GM04504 (cell line): ENCODE data around the gene SLC2A1.

Experiments
- DNase-seq: peaks from one replicate; pipeline ENCODE4 v3.0.0-alpha.2; 2012; ENCODE audit warnings: low read depth

The SLC2A1 gene

DNA sequence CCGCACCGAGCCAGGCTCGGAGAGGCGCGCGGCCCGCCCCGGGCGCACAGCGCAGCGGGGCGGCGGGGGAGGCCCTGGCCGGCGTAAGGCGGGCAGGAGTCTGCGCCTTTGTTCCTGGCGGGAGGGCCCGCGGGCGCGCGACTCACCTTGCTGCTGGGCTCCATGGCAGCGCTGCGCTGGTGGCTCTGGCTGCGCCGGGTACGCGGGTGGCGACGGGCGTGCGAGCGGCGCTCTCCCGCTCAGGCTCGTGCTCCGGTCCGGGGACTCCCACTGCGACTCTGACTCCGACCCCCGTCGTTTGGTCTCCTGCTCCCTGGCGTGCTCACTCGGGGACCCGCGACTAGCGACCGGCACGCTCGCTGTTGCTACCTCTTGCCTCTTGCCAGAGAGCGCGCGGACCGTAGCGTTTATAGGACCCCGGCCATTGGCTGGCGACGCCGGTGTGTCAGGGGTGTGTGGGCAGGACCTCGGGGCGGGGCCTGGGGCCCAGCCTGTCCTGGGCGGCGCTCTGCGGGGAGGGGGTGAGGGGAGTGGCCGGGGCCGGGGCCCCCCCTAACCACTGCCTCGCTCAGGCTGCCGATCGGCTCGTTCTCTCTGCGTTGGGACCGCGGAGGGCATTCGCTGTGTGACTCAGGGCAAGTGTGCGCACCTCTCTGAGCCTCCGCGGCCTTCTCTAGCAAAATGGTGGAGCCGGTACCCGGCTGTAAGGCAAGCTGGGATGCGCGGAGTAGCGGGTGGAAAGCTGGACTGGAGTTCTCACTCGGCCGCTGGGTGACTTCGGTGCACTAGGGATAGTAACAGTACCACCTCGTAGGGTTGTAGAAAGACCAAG, at the start of gene SLC2A1:
Gene SLC2A1 (minus strand): TSS at position 381 of the 832 bp plus-strand sequence. CDS start 217 bp downstream, at position 164.
- peak; percentile 81 for DNase-seq

GRCh38 chr1:43007377-43008114, 48.9 kb upstream of the SLC2A1 start:
- no peak for DNase-seq

DNA sequence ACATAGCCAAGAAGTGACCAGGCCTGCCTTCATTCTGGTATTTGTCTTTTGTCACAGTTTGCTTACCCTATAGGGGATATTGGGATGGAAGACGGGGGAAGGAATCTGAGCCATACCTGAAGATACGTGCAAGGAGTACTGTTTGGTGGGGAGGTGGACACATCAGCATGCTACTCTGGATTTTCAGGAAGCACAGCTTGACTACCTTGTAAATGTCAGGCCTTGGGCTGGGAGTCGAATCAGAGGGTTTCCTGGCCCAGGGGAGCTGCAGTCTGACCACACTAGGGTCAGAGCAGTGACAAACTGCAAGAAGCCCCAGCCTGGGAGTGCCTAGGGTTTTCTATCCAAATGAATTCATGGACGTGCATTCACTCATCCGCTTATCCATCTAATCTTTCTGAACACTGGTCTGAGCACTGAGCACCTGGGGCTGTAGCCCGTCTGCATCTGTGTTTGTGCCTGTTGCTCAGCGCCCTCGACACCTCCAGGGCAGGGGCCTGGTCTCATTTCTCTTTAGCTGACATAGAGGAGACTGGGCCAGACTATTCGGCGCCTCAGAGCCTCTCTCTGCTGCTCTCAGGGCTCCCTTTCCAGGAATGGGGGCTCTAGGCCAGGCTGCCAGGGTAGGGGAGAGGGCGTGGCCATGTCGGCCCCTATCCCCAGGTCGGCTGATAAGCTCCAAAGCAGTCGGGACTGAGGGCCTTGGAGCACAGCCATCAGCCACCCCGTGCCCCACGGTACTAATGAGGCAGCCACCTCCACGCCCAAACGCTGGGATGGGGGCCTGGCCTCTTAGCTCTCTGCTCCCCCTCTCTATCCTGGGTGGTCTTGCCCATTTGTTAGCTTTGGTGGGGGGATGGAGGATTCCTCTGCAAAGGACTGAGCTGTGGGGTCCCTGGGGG, 47.0 kb upstream of the SLC2A1 start:
- no peak for DNase-seq

GRCh38 chr1:43004587-43005459, 46.2 kb upstream of the SLC2A1 start:
- DNase-seq, result no peak

DNA sequence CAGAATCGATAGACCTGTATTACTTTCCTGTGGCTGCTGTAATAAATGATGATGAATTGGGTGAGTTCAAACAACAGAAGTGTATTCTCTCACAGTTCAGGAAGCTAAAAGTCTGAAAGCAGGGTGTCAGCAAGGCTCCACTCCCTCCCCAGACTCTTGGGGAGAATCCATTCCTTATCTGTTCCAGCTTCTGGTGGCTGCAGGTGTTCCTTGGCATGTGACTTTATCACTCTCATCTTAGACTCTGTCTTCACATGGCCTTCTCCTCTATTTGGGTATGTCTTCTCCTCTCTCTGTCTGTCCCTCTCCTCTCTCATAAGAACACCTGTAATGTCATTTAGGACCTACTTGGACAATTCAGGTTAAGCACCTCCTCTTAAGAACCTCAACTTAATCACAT, 44.1 kb upstream of the SLC2A1 start:
- no peak for DNase-seq

DNA sequence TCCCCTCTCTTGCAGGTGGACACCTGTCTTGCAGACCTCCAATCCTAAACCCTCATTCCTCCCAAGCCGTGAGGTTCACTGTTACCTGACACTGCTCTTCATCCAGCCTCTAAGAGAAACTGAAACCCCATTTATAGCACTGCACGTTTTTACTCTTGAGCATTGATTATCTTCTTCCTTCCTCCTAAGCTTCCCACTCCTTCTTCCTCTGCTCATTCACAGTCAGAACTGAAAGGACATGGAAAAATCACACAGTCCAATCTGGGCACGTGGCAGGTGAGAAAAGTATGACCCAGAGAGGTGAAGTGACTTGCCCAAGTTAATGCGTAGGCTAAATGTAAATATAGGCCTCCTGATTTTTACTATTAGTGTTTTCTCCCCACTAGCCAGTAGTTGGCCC, 43.4 kb upstream of the SLC2A1 start:
- DNase-seq, result no peak

GRCh38 chr1:43001434-43001833, 42.8 kb upstream of the SLC2A1 start:
- DNase-seq, result no peak

DNA sequence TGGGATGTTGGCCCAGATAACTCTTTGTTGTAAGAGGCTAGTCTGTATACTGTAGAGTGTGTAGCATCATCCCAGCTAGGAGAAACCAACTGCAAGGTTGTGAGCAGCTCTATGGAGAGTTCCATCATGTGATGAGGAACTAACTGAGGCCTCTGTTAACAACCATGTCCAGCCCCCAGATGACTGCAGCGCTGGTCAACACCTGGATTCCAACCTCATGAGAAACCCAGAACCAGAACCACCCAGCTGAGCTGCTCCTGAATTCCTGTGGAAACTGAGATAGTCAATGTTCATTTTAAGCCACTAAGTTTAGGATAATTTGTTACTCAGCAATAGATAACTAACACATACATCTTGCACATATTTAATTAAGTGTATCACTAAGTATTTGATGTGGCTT, 41.6 kb upstream of the SLC2A1 start:
- no peak for DNase-seq

DNA sequence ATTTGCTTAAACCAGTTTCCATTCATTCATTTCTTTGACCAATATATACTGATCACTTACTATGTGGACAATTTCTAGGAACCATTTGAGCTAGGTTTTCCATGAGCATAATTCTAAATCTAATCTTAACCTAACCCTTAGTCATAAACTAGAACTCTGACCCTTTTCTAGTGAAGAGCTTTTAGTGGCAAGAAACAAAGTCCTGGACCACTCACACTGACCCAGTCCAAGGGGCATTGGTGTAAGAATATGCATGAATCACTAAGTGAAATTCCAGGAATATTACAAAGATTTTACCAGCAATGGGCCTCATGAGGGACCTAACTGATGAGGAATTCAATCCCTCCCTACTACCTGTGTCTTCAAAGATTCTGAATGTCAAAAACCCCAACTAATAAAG, 40.6 kb upstream of the SLC2A1 start:
- DNase-seq, result no peak

DNA sequence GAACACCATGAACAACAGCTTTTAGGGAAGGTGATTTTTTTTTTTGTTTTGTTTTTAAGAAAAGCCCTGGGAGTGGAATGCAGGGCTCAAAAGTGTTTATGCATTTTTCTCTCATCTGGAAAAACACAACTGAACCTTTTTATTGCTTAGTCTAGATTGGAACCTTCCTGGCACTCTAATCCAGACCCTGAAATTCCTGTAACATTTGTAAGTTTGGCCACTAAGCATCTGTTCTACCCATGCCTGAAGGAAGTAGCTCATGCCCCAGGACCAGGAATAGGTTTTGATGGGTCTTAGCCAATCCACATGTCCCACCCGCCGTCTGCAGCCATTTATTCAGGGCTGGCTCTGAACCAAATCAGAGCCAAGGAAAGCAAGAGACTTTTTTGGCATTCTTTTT, 39.7 kb upstream of the SLC2A1 start:
- peak; percentile 31 for DNase-seq

DNA sequence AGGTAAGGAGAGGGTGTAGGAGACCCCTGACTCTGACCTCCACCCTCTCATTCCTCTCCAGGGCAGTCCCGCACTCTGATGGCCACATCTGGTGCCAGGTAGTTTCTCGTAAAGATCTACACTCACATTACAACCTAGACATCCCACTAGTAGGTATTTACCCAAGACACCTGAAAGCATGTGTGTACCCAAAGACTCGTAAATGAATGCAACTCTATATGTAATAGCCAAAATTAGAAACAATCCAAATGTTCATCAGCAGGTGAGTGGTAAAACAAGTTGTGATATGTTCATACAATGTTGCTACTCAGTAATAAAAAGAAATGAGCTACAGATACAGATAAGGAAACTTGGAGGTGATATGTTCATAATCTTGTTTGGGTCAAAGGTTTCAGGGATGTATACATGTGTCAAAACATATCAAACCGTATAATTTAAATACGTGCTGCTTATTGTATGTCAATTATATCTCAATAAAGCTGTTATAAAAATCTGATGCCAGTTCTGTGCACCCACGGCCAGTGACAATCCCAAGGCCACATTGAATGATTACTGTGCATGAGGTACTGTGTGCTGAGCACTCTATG, 37.8 kb upstream of the SLC2A1 start:
- no peak for DNase-seq

- no peak for DNase-seq
Observed at GRCh38 chr1:42993502-42994136, 35.0 kb upstream of the SLC2A1 start.

- no peak for DNase-seq
Observed at GRCh38 chr1:42992054-42992571, 33.4 kb upstream of the SLC2A1 start.

GRCh38 chr1:42990757-42991346, 32.2 kb upstream of the SLC2A1 start:
- DNase-seq, result no peak

- no peak for DNase-seq
Observed at GRCh38 chr1:42983693-42984092, 25.0 kb upstream of the SLC2A1 start.

DNA sequence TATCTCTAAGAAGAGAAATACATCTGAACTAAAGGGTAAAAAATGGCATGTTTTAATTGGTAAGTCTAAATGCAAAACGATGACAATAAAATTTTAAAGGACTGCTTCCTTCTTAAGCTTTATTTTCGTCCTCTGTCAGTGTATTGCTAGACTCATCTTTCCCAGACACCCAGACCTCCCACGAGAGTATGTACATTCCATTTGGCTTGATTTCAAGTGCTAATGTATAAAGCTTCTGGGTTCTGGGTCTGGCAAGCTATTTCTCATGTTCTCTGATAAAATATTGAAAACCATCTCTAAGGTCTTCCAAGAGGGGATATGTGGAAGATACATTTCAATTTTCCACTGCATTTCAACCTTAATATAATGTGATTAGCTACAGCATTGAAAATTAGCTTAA, 24.6 kb upstream of the SLC2A1 start:
- no peak for DNase-seq

DNA sequence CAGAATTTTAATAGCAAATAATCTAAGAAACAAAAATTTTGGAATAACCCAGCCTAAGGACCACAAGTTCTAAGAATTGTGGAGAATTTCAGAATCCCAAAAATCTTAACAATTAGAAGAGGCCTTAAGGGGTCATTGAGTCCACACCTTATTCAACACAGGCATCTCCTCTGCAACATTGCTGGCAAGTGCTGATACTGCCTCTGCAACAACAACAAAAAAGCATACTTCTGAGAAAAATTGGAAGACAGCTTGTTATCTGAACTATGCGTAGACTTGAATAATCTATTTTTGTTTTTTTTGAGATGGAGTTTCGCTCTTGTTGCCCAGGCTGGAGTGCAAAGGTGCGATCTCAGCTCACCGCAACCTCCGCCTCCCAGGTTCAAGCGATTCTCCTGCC, 24.0 kb upstream of the SLC2A1 start:
- no peak for DNase-seq

DNA sequence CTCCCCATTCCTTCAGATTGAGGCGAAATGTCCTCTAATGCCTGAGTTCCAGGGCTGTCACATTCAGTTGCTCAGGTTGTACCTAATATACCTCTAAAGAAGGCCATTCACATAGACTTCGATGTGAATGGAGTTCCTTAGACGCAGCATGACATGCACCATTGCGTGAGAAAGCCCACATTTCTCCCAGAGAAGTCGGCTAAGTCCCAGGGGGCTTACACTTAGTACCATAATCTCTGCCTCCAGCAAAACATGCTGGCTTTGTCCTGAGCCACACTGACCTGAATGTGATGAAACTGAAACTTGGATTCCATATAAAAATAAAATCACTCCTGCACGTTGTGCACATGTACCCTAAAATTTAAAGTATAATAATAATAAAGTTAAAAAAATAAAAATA, 23.2 kb upstream of the SLC2A1 start:
- DNase-seq, result no peak

DNA sequence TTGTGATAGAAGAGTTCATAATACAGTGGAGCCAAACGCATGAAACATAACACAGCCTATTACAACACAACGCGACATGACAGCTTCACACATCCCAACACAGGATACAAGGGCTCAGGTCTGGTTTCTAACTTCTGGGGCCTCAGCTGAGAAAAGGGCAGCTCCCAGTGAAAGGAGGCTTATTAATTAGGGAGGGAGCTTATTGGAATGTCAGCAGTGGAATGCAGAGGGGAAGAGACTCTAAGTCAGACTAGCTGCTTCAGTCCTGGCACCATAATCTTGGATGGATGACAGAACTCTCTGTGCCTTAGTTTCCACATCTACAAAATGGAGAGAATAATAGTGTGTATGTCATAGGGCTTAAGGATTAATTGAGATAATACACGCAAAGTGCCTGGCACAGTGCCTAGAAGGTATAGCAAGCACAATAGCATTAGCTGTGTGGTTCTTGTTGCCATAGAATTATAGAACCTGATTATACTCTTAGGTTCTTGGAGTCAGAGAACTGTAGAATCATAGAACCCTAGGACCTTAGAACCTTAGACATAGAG, 22.7 kb upstream of the SLC2A1 start:
- DNase-seq, result no peak
